ENCODE measurements around the gene FAAH. TPM values are rescaled to one million over a fixed set of nuclear protein-coding genes. Genes with fewer than 3 reads are reported as not detected.
"Not testable (repeated sequence)": the region's sequence is repeated elsewhere in the genome, so short reads cannot be mapped to it uniquely, and the experiment has no call there.

FAAH gene
- total RNA-seq, 1 experiment from 2014 or later, result 2.0 TPM

- Histone ChIP-seq H3K9me3 (ENCODE audit: low read length) (no peaks in the 10 kb centered on the region), H3K4me1 (ENCODE audit: insufficient read depth, low read length) (no peaks in the 10 kb centered on the region), H2AFZ (ENCODE audit: low read length) (no peak overlapping the region), H3K27ac (ENCODE audit: low read length) (no peak overlapping the region), H3K4me3 (ENCODE audit: low read length) (no peak overlapping the region), H4K20me1 (ENCODE audit: low read length) (no peaks in the 10 kb centered on the region), H3K27me3 (ENCODE audit: low read length) (no peaks in the 10 kb centered on the region), H3K9ac (ENCODE audit: low read length) (no peak overlapping the region), H3F3A (ENCODE audit: low read length, unreplicated experiment) (no peaks in the 10 kb centered on the region), H3K4me2 (ENCODE audit: low read length) (no peak overlapping the region), H3K9me2 (replicated peaks; ENCODE audit: low read length) (no peaks in the 10 kb centered on the region), H3K79me2 (ENCODE audit: low read length) (no peaks in the 10 kb centered on the region), H3K36me3 (ENCODE audit: low read depth, low read length) (peaks cover 41% of the 10 kb centered on the region)
- no peak for TF ChIP-seq EZH2phosphoT487 (IDR thresholded peaks at IDR 0.05; ENCODE audit: borderline replicate concordance, low read length)
- no peak for TF ChIP-seq CTCF (conservative IDR thresholded peaks at IDR 0.05; ENCODE audit: low read depth, low read length)
- TF ChIP-seq EZH2 (IDR thresholded peaks at IDR 0.05; ENCODE audit: low read length, unreplicated experiment), result no peak
- intact Hi-C loops (cut with micrococcal nuclease), result no loop called here
- ATAC-seq (no peak), DNase-seq (no peak)
- POLR2A ChIA-PET (ENCODE audit: unreplicated experiment), result no interaction called here
- BruUV-seq (replicated peaks), result no TSS peak
- CTCF ChIA-PET, result no interaction called here
Observed at GRCh38 chr1:46363121-46363520, 31.0 kb upstream of the FAAH start.

GRCh38 chr1:46364612-46365011 is 29.5 kb upstream of the FAAH start:
- intact Hi-C loops (cut with micrococcal nuclease), result no loop called here
- Histone ChIP-seq H3F3A (ENCODE audit: low read length, unreplicated experiment) (no peaks in the 10 kb centered on the region), H3K36me3 (ENCODE audit: low read depth, low read length) (peaks cover 44% of the 10 kb centered on the region), H3K4me3 (ENCODE audit: low read length) (no peak overlapping the region), H2AFZ (ENCODE audit: low read length) (no peak overlapping the region), H3K4me2 (ENCODE audit: low read length) (no peak overlapping the region), H3K9me3 (ENCODE audit: low read length) (no peaks in the 10 kb centered on the region), H3K9me2 (replicated peaks; ENCODE audit: low read length) (no peaks in the 10 kb centered on the region), H3K27me3 (ENCODE audit: low read length) (no peaks in the 10 kb centered on the region), H4K20me1 (ENCODE audit: low read length) (no peaks in the 10 kb centered on the region), H3K79me2 (ENCODE audit: low read length) (no peaks in the 10 kb centered on the region), H3K9ac (ENCODE audit: low read length) (no peak overlapping the region), H3K4me1 (ENCODE audit: insufficient read depth, low read length) (no peaks in the 10 kb centered on the region), H3K27ac (ENCODE audit: low read length) (no peak overlapping the region)
- DNase-seq, result no peak
- CTCF ChIA-PET, result interaction anchor here (0.6 kb wide), 2 partner anchors 31 to 161 kb away, joined by 6 to 8 read pairs; no protein-coding TSS in a partner anchor
- no peak; the same call in 1 of the 2 replicates for ATAC-seq
- POLR2A ChIA-PET (ENCODE audit: unreplicated experiment), result interaction anchor here (0.6 kb wide), 1 partner anchor 323 kb away, joined by 4 read pairs; no protein-coding TSS in a partner anchor
- TF ChIP-seq EZH2phosphoT487 (IDR thresholded peaks at IDR 0.05; ENCODE audit: borderline replicate concordance, low read length) (no peak), CTCF (conservative IDR thresholded peaks at IDR 0.05; ENCODE audit: low read depth, low read length) (no peak), EZH2 (IDR thresholded peaks at IDR 0.05; ENCODE audit: low read length, unreplicated experiment) (no peak)
- BruUV-seq (replicated peaks), result no TSS peak

GRCh38 chr1:46365796-46366195 is 28.3 kb upstream of the FAAH start:
- H3K9me2 ChIP-seq (replicated peaks; ENCODE audit: low read length); DNase-seq; H4K20me1 ChIP-seq (ENCODE audit: low read length); H3F3A ChIP-seq (ENCODE audit: low read length, unreplicated experiment); CTCF ChIA-PET; H3K27ac ChIP-seq (ENCODE audit: low read length); ATAC-seq; H3K4me3 ChIP-seq (ENCODE audit: low read length); H3K4me2 ChIP-seq (ENCODE audit: low read length); POLR2A ChIA-PET (ENCODE audit: unreplicated experiment); BruUV-seq (replicated peaks); H2AFZ ChIP-seq (ENCODE audit: low read length); H3K9ac ChIP-seq (ENCODE audit: low read length); intact Hi-C loops (cut with micrococcal nuclease); H3K27me3 ChIP-seq (ENCODE audit: low read length); H3K79me2 ChIP-seq (ENCODE audit: low read length); H3K4me1 ChIP-seq (ENCODE audit: insufficient read depth, low read length); H3K9me3 ChIP-seq (ENCODE audit: low read length): not testable (repeated sequence)
- peaks cover 41% of the 10 kb centered on the region for H3K36me3 ChIP-seq (ENCODE audit: low read depth, low read length)
